ENCODE results near the gene EYA2.

GRCh38 chr20:47178277-47178676, 283.6 kb downstream of the EYA2 start:
- TF ChIP-seq FOXK2 (IDR thresholded peaks at IDR 0.05) (no peak), SUZ12 (IDR thresholded peaks at IDR 0.05) (no peak), CTBP1 (IDR thresholded peaks at IDR 0.05; ENCODE audit: borderline replicate concordance) (no peak), ELF4 (IDR thresholded peaks at IDR 0.05) (no peak), FOXA1 (IDR thresholded peaks at IDR 0.05) (no peak), BHLHE40 (IDR thresholded peaks at IDR 0.05; ENCODE audit: borderline replicate concordance) (no peak), L3MBTL2 (conservative IDR thresholded peaks at IDR 0.05) (no peak), PKNOX1 (IDR thresholded peaks at IDR 0.05) (no peak), ARNT (IDR thresholded peaks at IDR 0.05) (no peak)

Data from HEK293T (cell line).